ENCODE data around the gene CTXND2.

GRCh38 chr1:150905301-150905700 is 18.4 kb downstream of the CTXND2 start:
- TF ChIP-seq CTCF (IDR thresholded peaks at IDR 0.05) (no peak), EZH2phosphoT487 (IDR thresholded peaks at IDR 0.05) (no peak)
